IMR-90 (cell line): ENCODE results near the gene RNF212. TPM values are rescaled to one million over a fixed set of nuclear protein-coding genes. Genes with fewer than 3 reads are reported as not detected.

Source experiments
- ATAC-seq: fragments of 200-7000 bp; cut with Tn5 transposase; 2 replicates; pipeline ENCODE4 v1.9.1; 2020; ENCODE audit warnings: low read depth, mild to moderate bottlenecking, moderate library complexity
- BruUV-seq: library from RNA; stranded (reverse); fragments of 400-500 nt; replicated peaks from 2 replicates; lab custom pipeline; 2021; lab: Mats Ljungman, UMichigan
- CTCF ChIA-PET: fragments of 300-600 bp; formaldehyde crosslinking; extraction: SDS; loops from one replicate; lab custom pipeline; 2021; ENCODE audit warnings: antibody characterized with exemption; lab: Yijun Ruan, JAX
- POLR2A ChIA-PET: fragments of 300-600 bp; sonication (Branson Sonifier 250); formaldehyde crosslinking; loops from one replicate; lab custom pipeline; 2022; ENCODE audit warnings: antibody characterized with exemption; ENCODE audit not compliant: unreplicated experiment; lab: Charles Lee
- DNase-seq: peaks from one replicate; pipeline ENCODE4 v3.0.0; 2013
- H2AFZ ChIP-seq: replicated peaks from 2 replicates; pipeline ENCODE3; 2013; ENCODE audit warnings: low read length, mild to moderate bottlenecking; ENCODE audit not compliant: poor library complexity
- H2AK5ac ChIP-seq: 2 replicates; pipeline ENCODE4 v1.6.1; 2013; ENCODE audit warnings: low read depth, low read length, inconsistent platforms
- H2AK9ac ChIP-seq: replicated peaks from 2 replicates; pipeline ENCODE3; 2013; ENCODE audit warnings: mild to moderate bottlenecking, low read depth, low read length, moderate library complexity; ENCODE audit not compliant: poor library complexity
- H2BK120ac ChIP-seq: 2 replicates; pipeline ENCODE4 v1.6.1; 2013; ENCODE audit warnings: low read depth, low read length, inconsistent platforms
- H2BK15ac ChIP-seq: 3 replicates; pipeline ENCODE4 v1.6.1; 2013; ENCODE audit warnings: low read depth, low read length, inconsistent platforms
- H2BK20ac ChIP-seq: 2 replicates; pipeline ENCODE4 v1.6.1; 2013; ENCODE audit warnings: low read depth, mild to moderate bottlenecking, inconsistent platforms, low read length, moderate library complexity
- H2BK5ac ChIP-seq: 2 replicates; pipeline ENCODE4 v1.6.1; 2013; ENCODE audit warnings: mild to moderate bottlenecking, low read depth, low read length, inconsistent platforms; ENCODE audit not compliant: poor library complexity, severe bottlenecking
- H3K14ac ChIP-seq: replicated peaks from 2 replicates; pipeline ENCODE4 v1.6.1; 2013; ENCODE audit warnings: low read depth, low read length, inconsistent platforms
- H3K18ac ChIP-seq: 2 replicates; pipeline ENCODE4 v1.6.1; 2013; ENCODE audit warnings: low read depth, low read length, control low read depth
- H3K23ac ChIP-seq: 2 replicates; pipeline ENCODE4 v1.6.1; 2013; ENCODE audit warnings: low read depth, low read length, inconsistent platforms
- H3K27ac ChIP-seq: 2 replicates; pipeline ENCODE4 v1.5.1; 2013; ENCODE audit warnings: mild to moderate bottlenecking, control low read depth, low read length; ENCODE audit not compliant: insufficient read depth
- H3K27me3 ChIP-seq: 2 replicates; pipeline ENCODE4 v1.6.1; 2013; ENCODE audit warnings: low read length; ENCODE audit not compliant: control insufficient read depth, insufficient read depth
- H3K36me3 ChIP-seq: 2 replicates; pipeline ENCODE4 v1.6.1; 2013; ENCODE audit warnings: low read length, mixed read lengths; ENCODE audit not compliant: control insufficient read depth, insufficient read depth
- H3K4ac ChIP-seq: 2 replicates; pipeline ENCODE4 v1.6.1; 2013; ENCODE audit warnings: low read depth, low read length, inconsistent platforms
- H3K4me1 ChIP-seq: 2 replicates; pipeline ENCODE4 v1.6.1; 2013; ENCODE audit warnings: low read length, mixed read lengths; ENCODE audit not compliant: control insufficient read depth, insufficient read depth
- H3K4me2 ChIP-seq: 2 replicates; pipeline ENCODE4 v1.6.1; 2013; ENCODE audit warnings: low read depth, mild to moderate bottlenecking, control low read depth, low read length, moderate library complexity
- H3K4me3 ChIP-seq: 2 replicates; pipeline ENCODE4 v1.5.1; 2013; ENCODE audit warnings: low read depth, mild to moderate bottlenecking, control low read depth, low read length, moderate library complexity; ENCODE audit not compliant: insufficient read depth
- H3K56ac ChIP-seq: 2 replicates; pipeline ENCODE4 v1.6.1; 2013; ENCODE audit warnings: low read length, inconsistent platforms; ENCODE audit not compliant: insufficient read depth; ENCODE audit errors: extremely low read depth
- H3K79me1 ChIP-seq, 2 experiments: 2 replicates each; pipeline ENCODE4 v1.6.1; 2013; ENCODE audit warnings: low read length in 2 of 2, inconsistent platforms in 1 of 2, low read depth in 1 of 2
- H3K9ac ChIP-seq: 2 replicates; pipeline ENCODE4 v1.6.1; 2013; ENCODE audit warnings: low read depth, low read length, control low read depth
- H3K9me1 ChIP-seq: 2 replicates; pipeline ENCODE4 v1.6.1; 2013; ENCODE audit warnings: low read length, inconsistent platforms; ENCODE audit not compliant: insufficient read depth
- H3K9me3 ChIP-seq: 2 replicates; pipeline ENCODE4 v1.6.1; 2013; ENCODE audit warnings: low read length; ENCODE audit not compliant: control insufficient read depth, insufficient read depth
- H4K20me1 ChIP-seq: 2 replicates; pipeline ENCODE4 v1.6.1; 2013; ENCODE audit warnings: low read length, inconsistent platforms; ENCODE audit not compliant: insufficient read depth
- H4K5ac ChIP-seq: 2 replicates; pipeline ENCODE4 v1.6.1; 2013; ENCODE audit warnings: mild to moderate bottlenecking, low read depth, low read length, control low read depth
- H4K8ac ChIP-seq, 2 experiments: 2 replicates each; pipeline ENCODE4 v1.6.1; 2013; ENCODE audit warnings: low read depth in 2 of 2, low read length in 2 of 2, control low read depth in 1 of 2, inconsistent platforms in 1 of 2
- H4K91ac ChIP-seq: 2 replicates; pipeline ENCODE4 v1.6.1; 2013; ENCODE audit warnings: low read depth, low read length, inconsistent platforms; ENCODE audit not compliant: insufficient read depth
- MAFK ChIP-seq: IDR thresholded peaks from 2 replicates; pipeline ENCODE4 v1.6.1; 2012; ENCODE audit warnings: low read depth, low read length, improper control_type of control experiment
- MXI1 ChIP-seq: IDR thresholded peaks from 2 replicates; pipeline ENCODE4 v1.6.1; 2012; ENCODE audit warnings: low read depth, mild to moderate bottlenecking, low read length, moderate library complexity, borderline replicate concordance
- RCOR1 ChIP-seq: IDR thresholded peaks from 2 replicates; pipeline ENCODE4 v1.6.1; 2012; ENCODE audit warnings: mild to moderate bottlenecking, low read length, improper control_type of control experiment; ENCODE audit not compliant: insufficient replicate concordance
- WGBS, 2 experiments: methylation state at CpG; one replicate each; pipeline versions ENCODE4 v1.1.5 to v1.1.7; 2013; ENCODE audit warnings: missing lambda C conversion rate in 2 of 2; ENCODE audit not compliant: insufficient read length in 1 of 2; ENCODE audit errors: extremely low coverage in 2 of 2; 5-methylcytosine and 5-hydroxymethylcytosine counted together
- dilution Hi-C: fragments of 300-500 bp; cut with HindIII; formaldehyde crosslinking; loops from one replicate; pipeline ENCODE4 v1.14.3; 2018; ENCODE audit warnings: low sequenced_read_pairs; ENCODE audit not compliant: unreplicated experiment
- in situ Hi-C: fragments of 300-500 bp; cut with MboI; formaldehyde crosslinking; loops from 3 replicates; pipeline ENCODE4 v1.14.3; 2019; ENCODE audit warnings: low sequenced_read_pairs, inconsistent platforms, mixed read lengths
- intact Hi-C: fragments of 100-400 bp; cut with micrococcal nuclease; formaldehyde crosslinking; loops from 2 replicates; pipeline ENCODE4 v1.10.0; 2022
- polyA plus RNA-seq, 3 experiments: library from polyadenylated mRNA; depleted of rRNA; stranded (reverse); fragments of >200 nt; gene quantifications; 2 replicates each; pipeline ENCODE4 v1.2.3, GENCODE V29; 2012; ENCODE audit warnings: low replicate concordance in 1 of 3
- total RNA-seq: library from RNA; depleted of rRNA; stranded (reverse); fragments of >200 nt; gene quantifications from 2 replicates; pipeline ENCODE4 v1.2.3, GENCODE V29; 2012
- TF ChIP-seq, protein P1 (sequence below): conservative IDR thresholded peaks from 2 replicates; pipeline ENCODE4 v1.5.1; 2012; ENCODE audit warnings: mild to moderate bottlenecking, low read depth, low read length, improper control_type of control experiment

RNF212 gene
- total and polyA plus RNA-seq, 2 of the 4 experiments (the other 2 are of a cell fraction) = under 0.01 to 0.51 TPM

DNA sequence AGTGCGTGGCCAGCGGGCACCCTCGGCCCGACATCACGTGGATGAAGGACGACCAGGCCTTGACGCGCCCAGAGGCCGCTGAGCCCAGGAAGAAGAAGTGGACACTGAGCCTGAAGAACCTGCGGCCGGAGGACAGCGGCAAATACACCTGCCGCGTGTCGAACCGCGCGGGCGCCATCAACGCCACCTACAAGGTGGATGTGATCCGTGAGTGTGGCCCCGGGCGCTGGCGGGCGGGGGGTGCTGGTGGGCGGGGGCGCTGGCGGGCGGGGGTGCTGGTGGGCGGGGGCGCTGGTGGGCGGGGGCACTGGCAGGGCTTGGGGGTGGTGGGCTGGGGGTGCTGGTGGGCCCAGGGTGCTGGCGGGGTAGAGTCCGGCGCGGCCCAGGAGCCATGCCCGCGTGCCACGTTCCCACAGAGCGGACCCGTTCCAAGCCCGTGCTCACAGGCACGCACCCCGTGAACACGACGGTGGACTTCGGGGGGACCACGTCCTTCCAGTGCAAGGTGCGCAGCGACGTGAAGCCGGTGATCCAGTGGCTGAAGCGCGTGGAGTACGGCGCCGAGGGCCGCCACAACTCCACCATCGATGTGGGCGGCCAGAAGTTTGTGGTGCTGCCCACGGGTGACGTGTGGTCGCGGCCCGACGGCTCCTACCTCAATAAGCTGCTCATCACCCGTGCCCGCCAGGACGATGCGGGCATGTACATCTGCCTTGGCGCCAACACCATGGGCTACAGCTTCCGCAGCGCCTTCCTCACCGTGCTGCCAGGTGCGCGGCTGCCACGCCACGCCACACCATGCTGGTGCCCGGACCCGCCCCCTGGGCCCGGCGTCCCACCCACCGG is 89.2 kb downstream of the RNF212 start:
- Histone ChIP-seq H4K20me1 (peaks cover 13% of the 10 kb centered on the region), H2BK15ac (no peak overlapping the region), H3K18ac (no peak overlapping the region), H3K14ac (no peak overlapping the region), H3K9me3 (no peaks in the 10 kb centered on the region), H4K5ac (no peak overlapping the region), H3K4me3 (no peak overlapping the region), H4K8ac (no peak overlapping the region), H2BK20ac (no peak overlapping the region), H2BK5ac (no peak overlapping the region), H3K36me3 (peaks cover 23% of the 10 kb centered on the region), H3K79me1 (no peaks in the 10 kb centered on the region; a peak in 1 of 4 replicates), H3K4ac (no peak overlapping the region), H2AFZ (no peak overlapping the region), H3K56ac (no peak overlapping the region), H3K27ac (no peak overlapping the region), H3K4me2 (no peak overlapping the region), H3K23ac (no peak overlapping the region), H3K27me3 (no peaks in the 10 kb centered on the region), H2AK9ac (no peak overlapping the region), H4K91ac (no peak overlapping the region), H2BK120ac (no peak overlapping the region), H2AK5ac (no peak overlapping the region), H3K9me1 (peaks cover 11% of the 10 kb centered on the region), H3K9ac (no peak overlapping the region), H3K4me1 (peaks cover 4% of the 10 kb centered on the region; the same call in 1 of the 2 replicates)
- in situ Hi-C loops (no loop called here), dilution Hi-C loops (no loop called here), intact Hi-C loops (no loop called here)
- TF ChIP-seq, protein P1, sequence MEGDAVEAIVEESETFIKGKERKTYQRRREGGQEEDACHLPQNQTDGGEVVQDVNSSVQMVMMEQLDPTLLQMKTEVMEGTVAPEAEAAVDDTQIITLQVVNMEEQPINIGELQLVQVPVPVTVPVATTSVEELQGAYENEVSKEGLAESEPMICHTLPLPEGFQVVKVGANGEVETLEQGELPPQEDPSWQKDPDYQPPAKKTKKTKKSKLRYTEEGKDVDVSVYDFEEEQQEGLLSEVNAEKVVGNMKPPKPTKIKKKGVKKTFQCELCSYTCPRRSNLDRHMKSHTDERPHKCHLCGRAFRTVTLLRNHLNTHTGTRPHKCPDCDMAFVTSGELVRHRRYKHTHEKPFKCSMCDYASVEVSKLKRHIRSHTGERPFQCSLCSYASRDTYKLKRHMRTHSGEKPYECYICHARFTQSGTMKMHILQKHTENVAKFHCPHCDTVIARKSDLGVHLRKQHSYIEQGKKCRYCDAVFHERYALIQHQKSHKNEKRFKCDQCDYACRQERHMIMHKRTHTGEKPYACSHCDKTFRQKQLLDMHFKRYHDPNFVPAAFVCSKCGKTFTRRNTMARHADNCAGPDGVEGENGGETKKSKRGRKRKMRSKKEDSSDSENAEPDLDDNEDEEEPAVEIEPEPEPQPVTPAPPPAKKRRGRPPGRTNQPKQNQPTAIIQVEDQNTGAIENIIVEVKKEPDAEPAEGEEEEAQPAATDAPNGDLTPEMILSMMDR = no peak
- TF ChIP-seq RCOR1 (no peak), MAFK (no peak), MXI1 (no peak)
- WGBS, 2 experiments = 97% methylated on average over 48 of the region's 83 CpGs; no CpG with 5 or more reads in 1 of the 2 experiments
- CTCF ChIA-PET = no interaction called here
- no peak for ATAC-seq
- no TSS peak for BruUV-seq
- POLR2A ChIA-PET = no interaction called here
- no peak for DNase-seq
